Thymus (tissue), 11 donors: ENCODE data around the gene SLC35A2. TPM values are rescaled to one million over a fixed set of nuclear protein-coding genes. Genes with fewer than 3 reads are reported as not detected.
A peak's percentile ranks its signal among the peaks of the same experiment; 100 is the strongest.

ENCODE experiments used
- DNase-seq, 9 donors: peaks; one replicate each; pipeline ENCODE4 v3.0.0-alpha.2; 2013; ENCODE audit warnings: low spot score in 9 of 9, low read depth in 6 of 9, missing footprints in 1 of 9
- H3K27ac ChIP-seq, 2 donors: one replicate each; pipeline ENCODE4 v1.5.1; 2013; ENCODE audit warnings: control low read depth in 1 of 2, low read depth in 1 of 2, low read length in 1 of 2, mild to moderate bottlenecking in 1 of 2, moderate library complexity in 1 of 2
- H3K27me3 ChIP-seq, 2 donors: one replicate each; pipeline ENCODE4 v1.5.1; 2013; ENCODE audit warnings: low read length in 1 of 2; ENCODE audit not compliant: control insufficient read depth in 2 of 2, insufficient read depth in 1 of 2
- H3K36me3 ChIP-seq, 2 donors: one replicate each; pipeline ENCODE4 v1.5.1; 2013; ENCODE audit warnings: low read length in 1 of 2, mild to moderate bottlenecking in 1 of 2, moderate library complexity in 1 of 2; ENCODE audit not compliant: control insufficient read depth in 2 of 2, insufficient read depth in 2 of 2
- H3K4me1 ChIP-seq, 2 donors: one replicate each; pipeline ENCODE4 v1.5.1; 2013; ENCODE audit warnings: low read length in 2 of 2; ENCODE audit not compliant: control insufficient read depth in 2 of 2, insufficient read depth in 2 of 2
- H3K4me3 ChIP-seq, 2 donors: one replicate each; pipeline ENCODE4 v1.5.1; 2013; ENCODE audit warnings: low read length in 2 of 2, control low read depth in 1 of 2, mild to moderate bottlenecking in 1 of 2
- H3K9me3 ChIP-seq, 2 donors: one replicate each; pipeline ENCODE4 v1.5.1; 2013; ENCODE audit warnings: low read length in 1 of 2, mild to moderate bottlenecking in 1 of 2; ENCODE audit not compliant: control insufficient read depth in 2 of 2, insufficient read depth in 1 of 2
- WGBS: extraction: QIAGEN DNeasy Blood & Tissue Kit; methylation state at CpG from one replicate; pipeline ENCODE4 v1.1.7; 2013; 5-methylcytosine and 5-hydroxymethylcytosine counted together
- polyA plus RNA-seq: library from polyadenylated mRNA; stranded (reverse); fragments of 200-250 nt; gene quantifications from one replicate; pipeline ENCODE4 v1.2.3, GENCODE V29; 2013
- total RNA-seq: library from RNA; stranded (reverse); fragments of 120-200 nt; gene quantifications from one replicate; pipeline ENCODE4 v1.2.4, GENCODE V29; 2013
- donor health status: healthy.

The SLC35A2 gene
- total and polyA plus RNA-seq, 2 donors, result 8.4 to 13.3 TPM

- Histone ChIP-seq H3K4me1 (peaks cover 7 to 17% of the 10 kb centered on the region in 2 donors), H3K36me3 (peaks cover 30 to 33% of the 10 kb centered on the region in 2 donors), H3K27ac (no peak overlapping the region), H3K9me3 (peaks cover 0 to 7% of the 10 kb centered on the region in 2 donors), H3K27me3 (no peaks in the 10 kb centered on the region), H3K4me3 (no peak overlapping the region)
- DNase-seq, result no peak
- 97% methylated on average over 8 of the region's 8 CpGs for WGBS
Measured at GRCh38 chrX:48899078-48899410, 12.4 kb downstream of the SLC35A2 start.

- peak in 8 of 9 donors; percentile 82 to 95 (median 88) for DNase-seq
- H3K4me1 ChIP-seq, result peaks cover 7 to 17% of the 10 kb centered on the region in 2 donors
- no peaks in the 10 kb centered on the region for H3K27me3 ChIP-seq
- H3K4me3 ChIP-seq, result peak within 1 kb of the TSS; percentile 67 to 69
- H3K9me3 ChIP-seq, result peaks cover 0 to 7% of the 10 kb centered on the region in 2 donors
- H3K36me3 ChIP-seq, result peaks cover 32% of the 10 kb centered on the region in 2 donors
- under 1% methylated on average over 49 of the region's 49 CpGs for WGBS
- peak within 1 kb of the TSS; percentile 92 to 97 for H3K27ac ChIP-seq
Measured at GRCh38 chrX:48897625-48898306, 13.7 kb downstream of the SLC35A2 start, which contains the start of the genes PQBP1 and TIMM17B. Gene PQBP1, plus strand, starts transcription at chrX:48897930. Its CDS starts 580 bp downstream, at chrX:48898510. Gene TIMM17B, minus strand, starts transcription at chrX:48897768. Its CDS starts 19 bp downstream, at chrX:48897749.

GRCh38 chrX:48897157-48897624 is 14.3 kb downstream of the SLC35A2 start:
- Histone ChIP-seq H3K36me3 (peaks cover 27% of the 10 kb centered on the region in 2 donors), H3K4me3 (peak overlapping the region; percentile 67 to 69), H3K27me3 (no peaks in the 10 kb centered on the region), H3K9me3 (peaks cover 0 to 7% of the 10 kb centered on the region in 2 donors), H3K27ac (peak overlapping the region; percentile 82 to 97), H3K4me1 (peaks cover 7 to 17% of the 10 kb centered on the region in 2 donors)
- WGBS, result under 1% methylated on average over 38 of the region's 38 CpGs
- peak in 2 of 9 donors; percentile 24 to 50 for DNase-seq

GRCh38 chrX:48896611-48897011 is 14.8 kb downstream of the SLC35A2 start:
- Histone ChIP-seq H3K27ac (peak overlapping the region in 1 of 2 donors; percentile 97), H3K4me3 (peak overlapping the region; percentile 67 to 69), H3K27me3 (peaks cover 0 to 3% of the 10 kb centered on the region in 2 donors), H3K9me3 (peaks cover 0 to 10% of the 10 kb centered on the region in 2 donors), H3K4me1 (peaks cover 7 to 22% of the 10 kb centered on the region in 2 donors), H3K36me3 (peaks cover 21% of the 10 kb centered on the region in 2 donors)
- 64% methylated on average over 9 of the region's 9 CpGs for WGBS
- DNase-seq, result no peak

GRCh38 chrX:48894891-48895290 is 16.6 kb downstream of the SLC35A2 start:
- Histone ChIP-seq H3K36me3 (peaks cover 12 to 18% of the 10 kb centered on the region in 2 donors), H3K27me3 (peaks cover 0 to 19% of the 10 kb centered on the region in 2 donors), H3K4me3 (no peak overlapping the region), H3K27ac (no peak overlapping the region), H3K4me1 (peaks cover 7 to 22% of the 10 kb centered on the region in 2 donors), H3K9me3 (peaks cover 0 to 6% of the 10 kb centered on the region in 2 donors)
- 100% methylated on average over 6 of the region's 6 CpGs for WGBS
- no peak for DNase-seq

GRCh38 chrX:48893556-48894348 is 17.7 kb downstream of the SLC35A2 start:
- H3K9me3 ChIP-seq, result peaks cover 0 to 6% of the 10 kb centered on the region in 2 donors
- peaks cover 7 to 17% of the 10 kb centered on the region in 2 donors for H3K4me1 ChIP-seq
- H3K27me3 ChIP-seq, result peaks cover 0 to 21% of the 10 kb centered on the region in 2 donors
- H3K4me3 ChIP-seq, result no peak overlapping the region
- DNase-seq, result no peak
- 99% methylated on average over 16 of the region's 16 CpGs for WGBS
- peaks cover 12 to 14% of the 10 kb centered on the region in 2 donors for H3K36me3 ChIP-seq
- no peak overlapping the region for H3K27ac ChIP-seq

GRCh38 chrX:48892896-48893295 is 18.6 kb downstream of the SLC35A2 start:
- DNase-seq, result no peak
- Histone ChIP-seq H3K4me3 (no peak overlapping the region), H3K27me3 (peaks cover 0 to 21% of the 10 kb centered on the region in 2 donors), H3K4me1 (peaks cover 7 to 13% of the 10 kb centered on the region in 2 donors), H3K36me3 (peaks cover 12 to 14% of the 10 kb centered on the region in 2 donors), H3K9me3 (peaks cover 0 to 4% of the 10 kb centered on the region in 2 donors), H3K27ac (no peak overlapping the region)
- 98% methylated on average over 4 of the region's 4 CpGs for WGBS

GRCh38 chrX:48891402-48892288 is 19.8 kb downstream of the SLC35A2 start:
- WGBS, result 3% methylated on average over 68 of the region's 68 CpGs
- peak in 7 of 9 donors; percentile 11 to 76 (median 46) for DNase-seq
- Histone ChIP-seq H3K27me3 (peaks cover 0 to 21% of the 10 kb centered on the region in 2 donors), H3K27ac (peak overlapping the region in 1 of 2 donors; percentile 18), H3K9me3 (peaks cover 0 to 4% of the 10 kb centered on the region in 2 donors), H3K4me3 (peak overlapping the region; percentile 40 to 62), H3K36me3 (peaks cover 12 to 14% of the 10 kb centered on the region in 2 donors), H3K4me1 (peaks cover 3 to 9% of the 10 kb centered on the region in 2 donors)
